H7 (cell line): Measurements from ENCODE around the gene SORCS2. TPM values are rescaled to one million over a fixed set of nuclear protein-coding genes. Genes with fewer than 3 reads are reported as not detected.

Source experiments
- DNase-seq: peaks from one replicate; pipeline ENCODE4 v3.0.0; 2012
- H3K27me3 ChIP-seq: 2 replicates; pipeline ENCODE4 v1.6.0; 2011; ENCODE audit warnings: mild to moderate bottlenecking, low read length; ENCODE audit not compliant: control insufficient read depth, insufficient read depth
- H3K36me3 ChIP-seq: replicated peaks from 2 replicates; pipeline ENCODE4 v1.5.1; 2011; ENCODE audit warnings: low read length; ENCODE audit not compliant: control insufficient read depth, insufficient read depth
- H3K4me3 ChIP-seq: 2 replicates; pipeline ENCODE4 v1.5.1; 2011; ENCODE audit warnings: low read depth, mild to moderate bottlenecking, control low read depth, low read length, moderate library complexity; ENCODE audit not compliant: insufficient read depth
- total RNA-seq: library from RNA; depleted of rRNA; stranded (reverse); fragments of >200 nt; shearing (Covaris generic); gene quantifications from 2 replicates; pipeline ENCODE4 v1.2.3, GENCODE V29; 2014

Gene SORCS2
- total RNA-seq, 1 experiment from 2014 or later = 2.0 TPM

DNA sequence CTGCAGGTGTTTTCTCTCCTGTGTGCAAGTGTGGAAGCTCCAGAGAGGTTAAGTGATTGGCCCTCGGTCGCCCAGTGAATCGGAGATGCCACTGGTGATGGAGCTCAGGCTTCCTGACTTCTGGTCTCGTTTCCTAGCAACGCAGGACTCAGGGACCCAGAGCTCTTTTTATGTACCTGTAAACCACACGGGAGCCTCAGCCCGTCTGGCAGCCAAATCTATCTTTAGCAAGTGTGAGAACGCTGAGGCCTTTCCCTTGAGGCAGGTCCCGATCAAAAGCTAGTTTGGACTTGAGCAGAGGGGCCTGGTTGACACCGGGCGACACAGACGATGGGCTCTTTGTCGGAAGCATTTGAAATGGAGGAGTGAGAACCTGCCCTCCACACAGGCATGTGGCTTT is 116.8 kb downstream of the SORCS2 start:
- no peak for DNase-seq
- H3K27me3 ChIP-seq = no peaks in the 10 kb centered on the region
- H3K4me3 ChIP-seq = no peak overlapping the region
- H3K36me3 ChIP-seq = no peaks in the 10 kb centered on the region

GRCh38 chr4:7309636-7310390 is 117.5 kb downstream of the SORCS2 start:
- no peaks in the 10 kb centered on the region for H3K27me3 ChIP-seq
- H3K36me3 ChIP-seq = no peaks in the 10 kb centered on the region
- DNase-seq = no peak
- no peak overlapping the region for H3K4me3 ChIP-seq

DNA sequence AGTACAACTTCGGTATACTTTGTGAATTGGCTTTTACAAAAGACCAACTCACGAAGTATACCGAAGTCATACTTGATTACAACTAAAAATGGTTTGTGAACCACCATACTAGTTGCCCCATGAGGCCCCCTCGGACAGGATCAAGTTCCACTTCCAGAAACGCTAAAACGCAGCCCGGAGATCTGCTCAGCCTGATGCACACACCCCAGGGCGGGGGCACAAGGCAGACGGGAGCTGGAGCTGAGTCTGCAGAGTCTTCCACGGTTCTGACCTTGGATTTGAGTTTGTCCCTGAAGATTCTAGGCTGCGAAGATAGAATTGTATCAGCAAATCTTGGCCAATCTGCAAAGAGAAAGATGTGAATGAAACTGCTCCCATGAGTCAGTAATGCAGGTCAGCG is 118.1 kb downstream of the SORCS2 start:
- Histone ChIP-seq H3K36me3 (no peaks in the 10 kb centered on the region), H3K27me3 (no peaks in the 10 kb centered on the region), H3K4me3 (no peak overlapping the region)
- no peak for DNase-seq

GRCh38 chr4:7311205-7311604 is 118.9 kb downstream of the SORCS2 start:
- Histone ChIP-seq H3K36me3 (no peaks in the 10 kb centered on the region), H3K4me3 (no peak overlapping the region), H3K27me3 (no peaks in the 10 kb centered on the region)
- DNase-seq = no peak

GRCh38 chr4:7312691-7313090 is 120.4 kb downstream of the SORCS2 start:
- no peak for DNase-seq
- Histone ChIP-seq H3K27me3 (no peaks in the 10 kb centered on the region), H3K36me3 (no peaks in the 10 kb centered on the region), H3K4me3 (no peak overlapping the region)

DNA sequence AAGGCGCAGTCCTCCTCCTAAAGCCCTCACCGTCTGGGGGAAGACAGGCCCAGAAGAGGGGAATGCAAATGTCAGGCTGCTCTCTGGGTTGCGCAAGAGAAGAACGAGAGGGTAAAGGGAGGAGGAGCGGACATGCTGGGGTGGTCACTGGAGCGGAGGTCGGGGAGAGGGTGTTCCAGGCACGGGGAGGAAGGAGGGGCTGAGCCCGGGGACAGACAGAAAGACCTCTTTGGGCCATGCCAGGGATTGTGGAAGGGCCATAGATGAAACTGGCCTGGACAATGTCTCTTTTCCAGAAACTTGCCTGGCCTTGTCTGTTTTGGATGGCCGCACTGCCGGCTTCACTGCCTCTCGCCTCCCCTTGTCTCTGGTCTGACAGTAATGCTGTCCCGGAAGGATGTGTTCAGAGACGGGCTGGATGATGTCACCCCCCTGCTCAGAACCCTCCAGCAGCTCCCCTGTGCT is 121.0 kb downstream of the SORCS2 start:
- no peak for DNase-seq
- Histone ChIP-seq H3K36me3 (no peaks in the 10 kb centered on the region), H3K4me3 (no peak overlapping the region), H3K27me3 (no peaks in the 10 kb centered on the region)

DNA sequence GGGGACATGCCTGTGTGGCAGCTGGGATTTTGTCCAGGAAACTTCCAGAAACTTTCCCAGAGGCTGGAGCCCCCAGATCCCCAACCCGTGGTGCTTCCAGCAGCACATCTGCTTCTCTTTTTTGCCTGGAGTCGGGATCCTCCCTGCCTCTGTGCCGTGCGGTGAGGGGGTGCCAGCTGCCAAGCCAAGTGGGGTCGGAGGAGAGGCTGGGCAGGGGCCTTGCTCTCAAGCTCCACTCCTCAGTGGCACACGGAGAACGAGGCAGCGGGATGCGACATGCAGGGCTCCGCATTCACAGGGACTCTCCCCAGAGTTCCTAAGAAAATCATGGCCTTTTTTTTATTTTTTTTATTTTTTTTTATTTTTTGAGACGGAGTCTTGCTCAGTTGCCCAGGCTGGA is 121.7 kb downstream of the SORCS2 start:
- no peaks in the 10 kb centered on the region for H3K27me3 ChIP-seq
- DNase-seq = no peak
- H3K4me3 ChIP-seq = no peak overlapping the region
- no peaks in the 10 kb centered on the region for H3K36me3 ChIP-seq

GRCh38 chr4:7315286-7315685 is 122.9 kb downstream of the SORCS2 start:
- Histone ChIP-seq H3K27me3 (no peaks in the 10 kb centered on the region), H3K4me3 (no peak overlapping the region), H3K36me3 (no peaks in the 10 kb centered on the region)
- DNase-seq = no peak

GRCh38 chr4:7315935-7316334 is 123.6 kb downstream of the SORCS2 start:
- Histone ChIP-seq H3K4me3 (no peak overlapping the region), H3K27me3 (no peaks in the 10 kb centered on the region)
- no peak for DNase-seq

DNA sequence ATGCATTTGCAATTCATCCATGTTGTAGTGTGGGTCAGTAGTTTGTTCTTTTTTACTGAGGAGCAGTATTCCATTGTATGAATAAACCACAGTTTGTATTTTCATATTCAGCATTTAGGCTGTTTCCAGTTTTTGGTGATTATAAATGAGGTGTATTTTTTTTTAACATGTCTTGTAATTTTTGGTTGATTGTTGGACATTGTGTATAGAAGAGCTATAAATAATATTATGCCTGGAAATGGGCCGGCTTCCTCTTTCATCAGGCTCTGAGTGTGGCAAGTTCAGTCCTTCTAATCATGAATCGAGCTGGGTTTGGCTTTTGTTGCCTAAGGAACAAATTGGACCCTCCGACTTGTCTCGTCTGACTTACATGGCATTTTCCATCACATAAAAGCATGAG is 126.7 kb downstream of the SORCS2 start:
- DNase-seq = no peak
- H3K4me3 ChIP-seq = no peak overlapping the region
- no peaks in the 10 kb centered on the region for H3K36me3 ChIP-seq
- no peaks in the 10 kb centered on the region for H3K27me3 ChIP-seq

More at GRCh38 chr4:7315935-7316334, 123.6 kb downstream of the SORCS2 start:
- H3K36me3 ChIP-seq = no peaks in the 10 kb centered on the region

DNA sequence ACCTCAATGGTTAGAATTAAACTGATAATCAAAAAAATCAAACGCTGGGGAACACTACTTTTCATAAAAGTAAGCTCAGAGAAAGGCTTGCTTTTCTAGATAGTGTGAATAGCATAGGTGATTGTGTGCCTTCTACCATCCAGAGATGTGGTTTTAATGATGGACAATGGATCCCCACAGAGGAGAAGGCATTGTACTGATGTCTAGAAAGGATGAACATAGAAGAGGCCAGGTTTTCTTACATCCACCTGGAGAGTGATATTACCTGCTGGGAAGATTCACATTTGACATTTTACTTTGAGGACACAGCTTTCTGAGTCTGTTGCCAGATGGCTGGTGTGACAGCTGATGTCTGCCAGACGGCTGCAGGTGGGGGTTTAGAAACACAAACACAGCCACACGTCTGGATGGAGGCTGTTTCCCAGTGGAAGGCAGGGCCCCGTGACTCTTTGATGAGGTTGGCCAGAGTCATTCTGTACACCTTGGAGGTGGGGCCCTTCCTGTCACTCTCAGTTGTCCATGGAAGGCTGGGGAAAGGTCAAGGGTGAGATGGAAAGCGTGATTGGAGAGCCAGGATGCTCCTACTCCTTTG is 128.0 kb downstream of the SORCS2 start:
- DNase-seq = no peak
- Histone ChIP-seq H3K4me3 (no peak overlapping the region), H3K36me3 (no peaks in the 10 kb centered on the region), H3K27me3 (no peaks in the 10 kb centered on the region)

DNA sequence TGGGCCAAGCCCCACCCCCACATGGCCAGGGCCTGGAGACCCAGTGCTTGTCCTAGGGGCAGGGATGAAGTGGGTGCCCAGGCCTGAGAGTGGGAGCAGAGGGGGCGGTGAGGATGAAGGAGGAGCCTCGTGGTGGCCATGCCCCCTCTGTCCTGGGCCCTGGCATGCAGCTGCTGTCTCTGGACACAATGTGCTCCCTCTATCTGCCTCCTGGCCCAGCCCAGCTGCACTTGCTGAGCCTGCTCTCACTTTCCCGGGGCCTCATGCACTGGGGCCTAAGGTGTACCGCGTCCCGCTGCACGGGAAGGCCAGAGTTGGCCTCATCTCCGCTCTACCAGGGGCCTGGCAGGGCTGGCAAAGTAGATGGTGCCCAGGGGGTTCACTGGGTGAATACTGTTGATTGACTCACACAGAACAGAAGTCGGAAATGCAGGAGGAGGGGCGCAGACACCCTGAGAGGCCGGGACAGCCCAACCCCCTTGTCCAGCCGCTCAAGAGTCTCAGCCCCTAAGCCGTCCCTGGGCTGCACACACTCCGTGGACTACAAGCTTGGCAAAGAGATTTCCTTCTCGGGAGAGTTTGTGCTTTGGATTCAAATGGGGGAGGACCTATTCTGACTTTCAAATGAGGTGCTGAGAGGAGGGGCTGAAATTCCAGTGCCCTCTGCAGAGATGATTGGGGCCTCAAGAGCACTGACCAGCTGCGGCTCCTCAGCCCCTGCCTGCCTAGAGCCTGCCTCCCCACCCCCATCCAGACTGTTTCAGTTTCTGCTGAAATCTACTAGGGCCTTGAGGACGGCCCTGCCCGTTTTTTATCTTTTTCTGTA is 130.0 kb downstream of the SORCS2 start:
- Histone ChIP-seq H3K4me3 (no peak overlapping the region), H3K36me3 (no peaks in the 10 kb centered on the region), H3K27me3 (no peaks in the 10 kb centered on the region)
- peak; percentile 79 for DNase-seq

DNA sequence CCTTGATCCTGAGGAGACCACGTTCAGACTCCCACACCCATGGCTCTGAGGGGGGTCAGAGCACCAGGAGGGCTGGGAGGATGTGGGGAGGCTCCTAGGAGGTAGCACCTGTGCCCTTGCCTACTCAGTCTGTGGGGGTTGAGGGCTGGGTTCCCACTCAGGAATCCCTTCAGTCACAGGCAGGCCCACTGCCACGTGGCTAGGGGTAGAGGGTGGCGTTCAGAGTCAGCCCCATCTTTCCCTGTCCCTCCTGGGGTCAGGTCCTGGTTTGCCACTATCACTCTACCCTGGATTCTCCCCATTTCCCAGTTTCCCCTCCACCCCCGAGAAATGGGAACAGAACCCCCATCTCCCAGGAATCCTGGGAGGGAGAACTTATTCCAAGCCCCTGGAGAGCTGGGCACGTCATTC is 131.1 kb downstream of the SORCS2 start:
- Histone ChIP-seq H3K36me3 (no peaks in the 10 kb centered on the region), H3K4me3 (no peak overlapping the region), H3K27me3 (no peaks in the 10 kb centered on the region)
- no peak for DNase-seq

DNA sequence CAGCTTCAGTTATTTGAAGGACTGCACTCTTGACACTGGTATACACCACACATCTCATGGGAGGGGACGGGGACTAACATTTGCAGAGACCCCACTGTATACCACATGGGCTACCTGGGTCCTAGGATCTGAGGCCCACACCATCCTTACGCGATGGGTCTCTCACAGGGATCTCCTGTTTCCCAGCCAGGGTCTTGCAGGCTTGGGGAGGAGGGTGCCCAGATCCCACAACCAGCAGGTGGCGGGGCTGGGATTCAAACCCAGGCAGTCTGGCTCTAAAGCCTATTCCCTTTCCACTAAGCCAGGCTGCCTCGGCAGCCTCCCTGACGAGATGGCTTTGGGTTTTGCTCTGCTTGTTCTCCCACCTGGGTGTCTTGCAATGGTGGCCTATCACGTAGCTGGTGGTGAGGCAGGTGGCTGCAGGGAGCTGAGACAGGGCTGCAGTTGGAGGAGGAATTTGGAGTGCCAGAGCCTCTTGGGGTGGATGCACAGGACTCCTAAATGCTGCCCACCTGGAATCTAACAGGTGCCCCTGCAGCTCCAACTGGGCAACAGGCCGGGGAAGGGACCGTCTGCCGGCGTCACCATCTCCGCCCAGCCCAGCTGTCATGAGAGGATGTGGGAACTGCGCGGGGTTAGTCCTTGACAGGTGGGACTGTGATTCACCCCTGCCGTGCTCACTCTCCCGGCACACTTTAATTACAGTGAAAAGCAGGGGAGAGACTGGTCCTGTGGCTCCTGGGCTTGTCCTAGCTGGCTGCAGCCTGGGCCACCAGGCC is 131.7 kb downstream of the SORCS2 start:
- Histone ChIP-seq H3K27me3 (no peaks in the 10 kb centered on the region), H3K4me3 (no peak overlapping the region), H3K36me3 (no peaks in the 10 kb centered on the region)
- DNase-seq = no peak
